Endodermal cell (in vitro differentiated cells): Measurements from ENCODE around the gene GRIK3. TPM values are rescaled to one million over a fixed set of nuclear protein-coding genes. Genes with fewer than 3 reads are reported as not detected.

Source experiments
- DNase-seq: peaks from one replicate; pipeline ENCODE4 v3.0.0-alpha.2; 2017
- H3K27ac ChIP-seq: 2 replicates; pipeline ENCODE4 v1.5.1; 2013; ENCODE audit warnings: mild to moderate bottlenecking, low read depth, low read length, moderate library complexity
- H3K27me3 ChIP-seq: 2 replicates; pipeline ENCODE4 v1.6.1; 2013; ENCODE audit warnings: mild to moderate bottlenecking, low read length, moderate library complexity; ENCODE audit not compliant: insufficient read depth, control insufficient read depth, poor library complexity, severe bottlenecking
- H3K36me3 ChIP-seq: 2 replicates; pipeline ENCODE4 v1.7.0; 2013; ENCODE audit warnings: mild to moderate bottlenecking, low read length, moderate library complexity; ENCODE audit not compliant: control insufficient read depth, insufficient read depth
- H3K4me1 ChIP-seq: one replicate; pipeline ENCODE4 v1.7.0; 2013; ENCODE audit warnings: low read length; ENCODE audit not compliant: control insufficient read depth, insufficient read depth
- H3K4me3 ChIP-seq: 2 replicates; pipeline ENCODE4 v1.5.1; 2013; ENCODE audit warnings: mild to moderate bottlenecking, low read length, moderate library complexity
- H3K9ac ChIP-seq: 2 replicates; pipeline ENCODE4 v1.6.1; 2013; ENCODE audit warnings: mild to moderate bottlenecking, low read length, moderate library complexity; ENCODE audit not compliant: poor library complexity, severe bottlenecking; ENCODE audit errors: extremely low read depth
- H3K9me3 ChIP-seq: 2 replicates; pipeline ENCODE4 v1.6.1; 2013; ENCODE audit warnings: mild to moderate bottlenecking, low read length, moderate library complexity; ENCODE audit not compliant: control insufficient read depth
- H3K27ac Mint-ChIP-seq: 2 replicates; pipeline ENCODE4 v1.8.0; 2020; ENCODE audit warnings: mixed read lengths
- H3K27me3 Mint-ChIP-seq: 2 replicates; pipeline ENCODE4 v1.8.0; 2021; ENCODE audit warnings: mild to moderate bottlenecking, mixed read lengths; ENCODE audit not compliant: insufficient read depth
- H3K36me3 Mint-ChIP-seq: 2 replicates; pipeline ENCODE4 v1.8.0; 2020; ENCODE audit warnings: low read depth, mixed read lengths
- H3K4me1 Mint-ChIP-seq: 2 replicates; pipeline ENCODE4 v1.8.0; 2020; ENCODE audit warnings: mixed read lengths
- H3K4me3 Mint-ChIP-seq: 2 replicates; pipeline ENCODE4 v1.8.0; 2020; ENCODE audit warnings: mild to moderate bottlenecking, moderate library complexity, mixed read lengths
- H3K9me3 Mint-ChIP-seq: 2 replicates; pipeline ENCODE4 v1.8.0; 2020; ENCODE audit warnings: mild to moderate bottlenecking, mixed read lengths
- WGBS, 2 experiments: methylation state at CpG; one replicate each; pipeline versions ENCODE4 v1.1.5 to v1.1.7; 2013; ENCODE audit warnings: missing lambda C conversion rate in 2 of 2, mixed read lengths in 1 of 2; ENCODE audit not compliant: insufficient coverage in 1 of 2, insufficient read length in 1 of 2; 5-methylcytosine and 5-hydroxymethylcytosine counted together
- total RNA-seq, 2 donors: library from RNA; stranded (reverse); fragmentation: NEBNext Ultra II Directional in 1 of 2; extraction: Animal tissue kit (Norgen Biotek cat#: 25700) in 1 of 2; gene quantifications; 2 replicates in 1 of 2; 3 replicates in 1 of 2; pipeline ENCODE4 v1.2.1, GENCODE V29; 2021
- TF ChIP-seq, protein P1 (sequence below): fragments of 200-600 bp; sonication (generic); conservative IDR thresholded peaks from 2 replicates; pipeline ENCODE4 v1.5.0; 2021; ENCODE audit warnings: antibody characterized with exemption, mild to moderate bottlenecking

The GRIK3 gene
- total RNA-seq, 2 donors from 2014 or later = 13.4 to 32.4 TPM

DNA sequence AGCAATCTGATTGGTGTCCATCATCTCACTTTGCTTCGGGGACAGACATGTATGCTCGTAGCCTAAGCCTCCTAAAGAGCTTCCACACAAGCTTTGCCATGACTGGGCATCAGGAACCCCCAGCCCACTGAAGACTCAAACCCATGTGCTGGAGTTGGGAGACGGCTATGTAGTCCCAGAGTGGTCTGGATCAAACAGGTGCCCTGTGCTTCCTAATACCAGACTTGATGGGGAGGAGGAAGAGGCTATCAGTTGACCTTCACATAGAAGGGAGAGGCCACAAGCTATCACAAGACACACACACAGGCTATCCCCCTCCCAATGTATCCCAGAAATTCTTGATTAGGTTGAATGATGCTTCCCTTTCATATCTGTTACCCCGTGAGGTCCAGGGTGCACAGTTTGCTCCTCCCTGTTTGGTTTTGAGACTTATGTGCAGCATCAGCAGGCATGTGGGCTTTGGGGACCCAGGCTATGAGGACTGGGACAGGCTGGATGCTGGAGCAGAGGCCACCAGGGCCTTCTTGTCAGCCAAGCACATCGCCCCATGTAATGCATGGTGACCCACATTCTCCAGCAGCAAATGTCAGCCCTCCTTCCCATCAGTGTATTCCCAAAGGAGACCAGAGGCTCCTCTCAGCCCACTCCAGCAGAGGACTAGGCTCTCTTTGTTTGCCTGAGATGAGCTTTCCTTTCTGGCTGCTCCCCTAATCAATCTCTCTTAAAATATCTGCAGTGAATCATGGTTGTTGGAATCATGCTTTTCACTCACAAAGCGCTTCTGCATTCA lies 159.8 kb downstream of the GRIK3 start:
- H3K4me3 ChIP-seq = no peak overlapping the region
- Mint-ChIP-seq H3K27me3 (peaks cover 4% of the 10 kb centered on the region), H3K27ac (no peak overlapping the region), H3K4me3 (no peak overlapping the region), H3K9me3 (no peaks in the 10 kb centered on the region), H3K4me1 (peaks cover 12% of the 10 kb centered on the region), H3K36me3 (no peaks in the 10 kb centered on the region)
- H3K9ac ChIP-seq = no peak overlapping the region
- no peaks in the 10 kb centered on the region for H3K9me3 ChIP-seq
- TF ChIP-seq, protein P1, sequence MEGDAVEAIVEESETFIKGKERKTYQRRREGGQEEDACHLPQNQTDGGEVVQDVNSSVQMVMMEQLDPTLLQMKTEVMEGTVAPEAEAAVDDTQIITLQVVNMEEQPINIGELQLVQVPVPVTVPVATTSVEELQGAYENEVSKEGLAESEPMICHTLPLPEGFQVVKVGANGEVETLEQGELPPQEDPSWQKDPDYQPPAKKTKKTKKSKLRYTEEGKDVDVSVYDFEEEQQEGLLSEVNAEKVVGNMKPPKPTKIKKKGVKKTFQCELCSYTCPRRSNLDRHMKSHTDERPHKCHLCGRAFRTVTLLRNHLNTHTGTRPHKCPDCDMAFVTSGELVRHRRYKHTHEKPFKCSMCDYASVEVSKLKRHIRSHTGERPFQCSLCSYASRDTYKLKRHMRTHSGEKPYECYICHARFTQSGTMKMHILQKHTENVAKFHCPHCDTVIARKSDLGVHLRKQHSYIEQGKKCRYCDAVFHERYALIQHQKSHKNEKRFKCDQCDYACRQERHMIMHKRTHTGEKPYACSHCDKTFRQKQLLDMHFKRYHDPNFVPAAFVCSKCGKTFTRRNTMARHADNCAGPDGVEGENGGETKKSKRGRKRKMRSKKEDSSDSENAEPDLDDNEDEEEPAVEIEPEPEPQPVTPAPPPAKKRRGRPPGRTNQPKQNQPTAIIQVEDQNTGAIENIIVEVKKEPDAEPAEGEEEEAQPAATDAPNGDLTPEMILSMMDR = no peak
- WGBS, 2 experiments = 80 to 93% methylated on average over 3 to 6 of the region's 6 CpGs
- no peak for DNase-seq
- no peaks in the 10 kb centered on the region for H3K27me3 ChIP-seq
- H3K36me3 ChIP-seq = no peaks in the 10 kb centered on the region
- no peak overlapping the region for H3K27ac ChIP-seq
- H3K4me1 ChIP-seq = no peaks in the 10 kb centered on the region

DNA sequence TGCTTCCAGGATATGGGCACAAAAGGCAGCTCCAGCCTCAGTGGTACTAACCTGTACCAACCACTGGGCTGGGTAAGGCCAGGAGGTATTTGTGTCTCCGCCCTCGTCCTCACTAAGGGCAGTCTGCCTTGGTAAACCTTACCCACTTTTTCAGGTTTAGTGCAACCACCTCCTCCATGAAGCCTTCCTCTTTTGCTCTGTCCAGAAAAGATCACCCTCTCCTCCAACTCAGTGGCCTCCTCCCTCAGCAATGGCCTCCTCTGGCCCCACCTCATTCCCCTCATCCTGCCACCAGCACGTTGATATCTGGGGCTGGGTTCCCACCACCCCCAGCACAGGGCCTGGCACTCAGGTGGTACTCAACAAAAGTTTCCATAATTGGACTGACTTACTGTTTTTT lies 161.5 kb downstream of the GRIK3 start:
- Histone ChIP-seq H3K9me3 (no peaks in the 10 kb centered on the region), H3K9ac (no peak overlapping the region), H3K4me1 (no peaks in the 10 kb centered on the region), H3K4me3 (no peak overlapping the region), H3K36me3 (no peaks in the 10 kb centered on the region), H3K27me3 (no peaks in the 10 kb centered on the region), H3K27ac (no peak overlapping the region)
- Mint-ChIP-seq H3K9me3 (no peaks in the 10 kb centered on the region), H3K4me1 (peaks cover 12% of the 10 kb centered on the region), H3K36me3 (no peaks in the 10 kb centered on the region), H3K27ac (no peak overlapping the region), H3K4me3 (no peak overlapping the region), H3K27me3 (peaks cover 4% of the 10 kb centered on the region)
- 40 to 90% methylated on average over 1 to 3 of the region's 3 CpGs for WGBS, 2 experiments
- TF ChIP-seq, protein P1 = no peak
- peak; percentile 24 for DNase-seq

DNA sequence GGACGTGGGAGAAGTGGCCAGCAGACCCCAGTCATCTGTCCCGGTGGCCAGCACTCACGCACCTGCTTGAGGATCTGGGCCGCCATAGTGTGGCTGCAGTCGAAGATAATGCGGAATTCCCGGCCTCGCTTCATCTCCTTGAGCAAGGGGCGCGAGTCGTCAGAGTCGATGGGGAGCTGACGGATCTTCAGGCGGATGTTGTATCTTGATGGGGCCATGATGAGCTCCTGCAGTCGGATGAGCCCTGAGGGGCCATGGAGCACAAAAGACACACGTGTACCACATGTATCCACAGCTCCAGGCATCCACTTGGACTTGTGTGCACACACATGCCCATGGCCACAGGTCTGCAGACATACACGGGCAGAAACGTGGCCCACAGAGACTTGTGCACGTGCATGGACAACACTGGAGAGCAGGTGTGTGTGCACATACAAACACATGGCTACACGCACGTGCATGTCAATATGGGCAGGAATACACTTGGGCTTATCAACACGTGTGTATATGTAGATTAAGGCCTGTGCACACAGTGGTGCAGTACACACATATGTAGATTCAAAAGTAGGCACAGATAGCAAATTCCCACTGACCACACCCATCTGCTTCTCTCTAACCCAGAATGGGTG lies 162.1 kb downstream of the GRIK3 start:
- TF ChIP-seq, protein P1 = no peak
- 93 to 94% methylated on average over 20 to 22 of the region's 22 CpGs for WGBS, 2 experiments

More for the DNA sequence above, 162.1 kb downstream of the GRIK3 start:
- peaks cover 12% of the 10 kb centered on the region for H3K4me1 Mint-ChIP-seq
- no peak overlapping the region for H3K27ac ChIP-seq
- H3K4me3 ChIP-seq = no peak overlapping the region
- H3K9ac ChIP-seq = no peak overlapping the region
- H3K27me3 Mint-ChIP-seq = peaks cover 4% of the 10 kb centered on the region
- no peaks in the 10 kb centered on the region for H3K27me3 ChIP-seq
- no peaks in the 10 kb centered on the region for H3K36me3 Mint-ChIP-seq
- no peaks in the 10 kb centered on the region for H3K4me1 ChIP-seq
- DNase-seq = peak; percentile 20
- H3K27ac Mint-ChIP-seq = no peak overlapping the region
- no peaks in the 10 kb centered on the region for H3K36me3 ChIP-seq
- no peaks in the 10 kb centered on the region for H3K9me3 ChIP-seq
- H3K9me3 Mint-ChIP-seq = no peaks in the 10 kb centered on the region
- no peak overlapping the region for H3K4me3 Mint-ChIP-seq
